Stimulated activated CD4-positive, alpha-beta T cell treated with anti-CD3 and anti-CD28 coated beads, Interleukin-4, amount 100 ng/mL, for 48 hours (primary cell): ENCODE measurements around the gene UTP14C.
"Not testable (repeated sequence)": the region's sequence is repeated elsewhere in the genome, so short reads cannot be mapped to it uniquely, and the experiment has no call there.

Experiments used
- DNase-seq, 2 donors: peaks; one replicate each; pipeline ENCODE4 v3.0.0-alpha.2; 2020; ENCODE audit warnings: low read depth in 2 of 2

UTP14C gene

DNA sequence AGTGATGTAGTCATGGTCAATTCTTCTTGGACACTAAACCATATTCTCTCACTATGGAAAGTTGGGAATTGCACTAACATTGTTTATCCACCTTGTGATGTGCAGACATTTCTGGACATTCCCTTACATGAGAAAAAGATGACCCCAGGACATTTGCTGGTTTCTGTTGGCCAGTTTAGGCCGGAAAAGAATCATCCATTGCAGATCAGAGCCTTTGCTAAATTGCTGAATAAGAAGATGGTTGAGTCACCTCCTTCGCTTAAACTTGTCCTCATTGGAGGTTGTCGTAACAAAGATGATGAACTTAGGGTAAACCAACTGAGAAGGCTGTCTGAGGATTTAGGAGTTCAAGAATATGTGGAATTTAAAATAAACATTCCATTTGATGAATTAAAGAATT lies at the start of gene UTP14C:
UTP14C (plus strand) TSS at position 211 of the 400 bp plus-strand sequence. CDS start 4,114 bp downstream, outside the sequence.
- no peak for DNase-seq

GRCh38 chr13:51976423-51976822 lies 48.1 kb upstream of the UTP14C start:
- no peak for DNase-seq

DNA sequence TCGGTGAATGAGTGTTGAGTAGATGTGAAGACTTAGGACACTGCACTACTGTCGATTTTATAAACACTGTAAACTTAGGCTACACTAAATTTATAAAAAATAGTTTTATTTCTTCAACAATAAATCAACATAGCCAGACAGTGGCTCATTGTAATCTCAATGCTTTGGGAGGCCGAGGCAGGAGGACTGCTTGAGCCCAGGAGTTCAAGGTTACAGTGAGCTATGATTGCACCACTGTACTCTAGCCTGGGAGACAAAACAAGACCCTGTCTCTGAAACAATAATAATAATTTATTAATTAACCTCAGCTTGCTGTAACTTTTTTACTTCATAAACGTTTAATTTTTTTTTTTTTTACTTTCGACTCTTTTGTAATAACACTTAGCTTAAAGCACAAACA lies 47.6 kb upstream of the UTP14C start:
- DNase-seq: no peak

GRCh38 chr13:51977625-51978024 lies 46.9 kb upstream of the UTP14C start:
- DNase-seq: no peak

DNA sequence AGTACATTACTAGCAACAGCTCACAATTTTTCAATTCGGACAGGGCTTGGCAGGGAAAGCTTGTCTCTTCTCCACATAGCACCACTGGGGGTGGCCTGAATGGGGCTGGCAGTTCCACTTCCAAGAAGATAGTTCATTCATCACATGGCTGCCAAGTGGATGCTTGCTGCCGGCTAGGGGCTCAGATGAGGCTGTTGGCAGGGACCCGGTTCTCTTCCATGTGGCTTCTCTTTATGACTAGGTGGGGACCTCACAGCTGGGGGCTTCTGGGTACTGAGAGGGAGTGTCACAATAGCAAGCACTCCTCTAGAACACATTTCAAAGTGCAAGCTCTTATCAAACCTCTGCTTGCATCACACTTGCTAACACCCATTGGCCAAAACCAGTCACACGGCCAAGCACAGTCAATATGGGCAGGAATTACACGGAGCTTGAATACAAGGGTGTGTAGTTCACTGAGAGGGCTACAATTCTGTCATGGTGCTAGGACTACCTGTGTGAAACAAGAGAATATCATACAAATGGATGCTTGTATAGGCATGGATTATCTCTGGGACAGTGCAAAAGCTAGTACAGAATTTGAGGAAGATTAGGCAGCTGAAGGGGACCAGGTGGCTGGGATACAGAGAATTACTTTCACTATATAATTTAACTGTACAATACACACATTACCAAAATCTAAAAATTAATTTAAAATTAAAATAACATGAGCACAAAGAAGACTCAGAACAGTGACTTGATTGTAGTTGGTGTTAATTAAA lies 45.5 kb upstream of the UTP14C start:
- DNase-seq: no peak

DNA sequence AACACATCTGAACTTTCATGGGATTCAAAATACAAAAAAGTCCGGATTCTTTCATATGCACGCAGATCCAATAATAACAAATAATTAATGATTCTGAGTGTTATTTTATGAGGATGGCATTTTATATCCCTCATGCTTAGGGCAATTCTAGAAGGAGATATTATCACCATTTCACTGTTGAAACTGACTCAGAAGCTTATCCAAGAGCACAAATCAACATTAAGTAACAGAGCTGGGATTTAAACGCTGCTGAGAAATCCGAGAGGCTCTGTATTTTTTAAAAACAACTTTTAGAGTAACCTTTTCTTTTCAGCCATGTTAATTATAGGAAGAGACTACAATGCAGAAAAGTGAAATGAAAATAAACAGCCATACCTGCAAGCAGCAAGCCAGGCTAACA lies 43.6 kb upstream of the UTP14C start:
- DNase-seq: no peak

DNA sequence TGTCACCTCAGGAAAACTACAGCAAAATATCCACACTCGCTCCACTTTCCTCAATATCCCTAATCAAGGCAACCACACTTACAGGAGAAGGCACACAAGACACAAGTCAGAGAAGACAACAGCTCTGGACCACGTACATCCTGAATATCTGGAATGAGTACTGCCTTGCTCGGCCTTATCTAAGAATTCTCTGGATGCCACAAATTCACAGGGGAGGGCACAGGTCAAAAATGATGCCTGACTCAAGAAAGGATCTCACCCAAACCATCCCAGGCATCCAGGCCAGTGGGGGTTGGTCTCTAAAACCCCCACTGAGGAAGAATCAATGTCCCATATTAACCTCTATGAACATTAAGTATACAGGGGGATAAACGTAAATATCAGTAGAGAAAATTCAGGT lies 43.1 kb upstream of the UTP14C start:
- DNase-seq: no peak

DNA sequence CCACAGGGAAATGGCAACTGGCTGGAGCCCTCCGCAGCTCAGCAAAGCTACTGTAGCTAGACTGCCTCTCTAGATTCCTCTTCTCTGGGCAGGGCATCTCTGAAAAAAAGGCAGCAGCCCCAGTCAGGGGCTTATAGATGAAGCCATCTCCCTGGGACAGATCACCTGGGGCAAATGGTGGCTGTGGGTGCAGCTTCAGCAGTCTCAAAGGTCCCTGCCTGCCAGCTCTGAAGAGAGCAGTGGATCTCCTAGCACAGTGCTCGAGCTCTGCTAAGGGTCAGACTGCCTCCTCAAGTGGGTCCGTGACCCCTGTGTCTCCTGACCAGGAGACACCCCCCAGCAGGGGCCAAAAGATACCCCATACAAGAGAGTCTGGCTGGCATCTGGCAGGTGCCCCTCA lies 41.2 kb upstream of the UTP14C start:
- not testable (repeated sequence) for DNase-seq

- DNase-seq: not testable (repeated sequence)
These were observed 39.6 kb upstream of the UTP14C start for GRCh38 chr13:51984904-51985303.

DNA sequence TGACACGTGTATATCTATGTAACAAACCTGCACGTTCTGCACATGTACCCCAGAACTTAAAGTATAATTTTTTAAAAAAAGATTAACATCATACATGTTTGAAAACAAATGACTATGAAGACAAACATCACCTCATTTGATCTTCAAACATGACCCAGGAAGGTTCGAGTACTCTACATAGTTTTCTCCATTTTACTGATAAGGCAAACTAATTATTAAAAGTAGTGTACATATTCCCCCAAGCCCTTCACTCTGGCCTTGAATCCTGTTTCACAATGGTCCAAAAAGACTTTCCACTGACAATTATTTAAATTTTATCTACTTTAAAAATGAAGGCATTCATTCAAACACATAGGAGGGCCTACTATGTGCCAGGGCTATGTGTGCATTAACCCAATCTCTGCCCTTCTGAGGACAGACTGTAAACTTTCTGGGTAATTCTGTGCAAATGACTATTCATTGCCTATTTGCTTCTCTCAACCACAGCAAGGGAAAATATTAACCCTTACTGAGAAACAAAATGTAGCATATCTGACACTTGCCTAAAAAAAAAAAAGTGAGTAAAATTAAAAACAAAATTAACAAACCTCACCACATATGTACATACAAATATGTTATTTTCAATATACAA lies 35.4 kb upstream of the UTP14C start:
- DNase-seq: no peak

GRCh38 chr13:51993713-51994112 lies 30.8 kb upstream of the UTP14C start:
- DNase-seq: no peak

DNA sequence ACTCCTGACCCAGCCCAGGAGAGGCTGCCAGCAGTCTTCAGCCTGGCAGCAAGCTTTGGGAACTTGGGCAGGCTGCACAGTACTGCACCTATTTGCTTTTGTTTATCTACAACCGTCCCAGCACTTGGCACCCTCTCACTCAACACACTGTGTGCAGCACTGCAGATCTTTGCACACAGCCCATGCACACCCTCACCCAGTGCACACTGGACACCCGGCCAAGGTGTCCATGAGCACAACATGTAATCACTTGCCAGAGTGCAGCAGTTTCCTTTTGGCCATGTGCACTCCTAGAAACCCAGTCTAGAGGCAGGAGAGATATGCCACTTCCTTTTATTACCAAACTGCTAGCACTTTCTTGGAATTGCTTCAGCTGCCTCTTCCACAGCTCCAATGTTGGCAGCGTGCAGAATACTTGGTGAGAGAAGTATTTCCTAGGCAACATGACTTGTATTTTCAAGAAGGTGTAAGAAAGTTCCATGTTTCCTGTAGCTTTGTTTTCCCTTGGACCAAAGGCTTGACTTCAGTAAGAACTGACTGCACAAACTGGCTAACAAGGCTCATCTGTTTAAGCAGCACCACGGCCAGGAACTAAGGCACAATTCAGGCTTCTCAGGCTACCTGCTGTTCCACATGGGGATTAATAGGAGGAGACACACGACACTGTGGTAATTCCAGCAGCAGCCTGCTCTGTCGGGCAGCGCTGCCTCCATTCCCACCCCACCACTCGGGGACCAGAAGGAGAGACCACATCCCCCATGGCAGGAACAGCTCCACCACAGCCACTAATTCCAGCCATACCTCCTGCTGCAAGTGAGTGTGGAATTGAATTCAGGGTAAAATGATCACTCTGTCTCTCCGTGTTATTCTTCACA lies 28.6 kb upstream of the UTP14C start:
- no peak for DNase-seq

- no peak for DNase-seq
These were observed 27.9 kb upstream of the UTP14C start for GRCh38 chr13:51996641-51997040.

- DNase-seq: no peak
These were observed 27.3 kb upstream of the UTP14C start for GRCh38 chr13:51997186-51997585.

DNA sequence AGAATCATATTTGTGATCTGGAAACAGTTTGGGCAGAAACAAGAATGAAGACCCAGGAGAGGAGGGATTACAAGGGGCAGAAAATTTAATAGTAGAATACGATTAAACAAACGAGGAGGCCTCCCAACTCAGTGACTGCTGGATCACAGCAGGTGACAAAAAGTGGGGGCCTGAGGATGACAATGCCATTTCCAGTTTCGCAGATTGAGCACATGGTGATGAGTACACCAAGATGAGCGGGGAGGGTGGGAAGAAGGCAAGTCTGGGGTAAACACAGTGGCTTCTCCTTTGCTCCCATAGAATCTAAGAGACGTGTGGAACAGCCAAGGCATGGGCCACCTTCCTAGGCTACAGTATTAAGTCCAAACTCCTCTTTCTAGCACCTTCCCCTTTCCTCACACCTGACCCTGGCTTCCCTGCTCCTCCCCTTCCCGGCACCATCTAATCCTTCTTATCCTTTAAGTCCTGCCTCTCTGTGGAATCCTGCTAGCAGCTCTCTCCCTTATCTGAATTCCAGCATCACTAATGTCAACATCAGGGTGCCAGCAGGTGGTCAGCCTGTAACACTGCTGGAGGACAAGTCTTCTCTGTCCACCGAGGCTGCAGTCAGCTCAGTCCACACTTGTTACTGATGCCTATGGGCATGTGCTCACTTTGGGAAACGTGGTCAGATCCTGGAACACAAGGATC lies 26.7 kb upstream of the UTP14C start:
- DNase-seq: no peak

- no peak for DNase-seq
These were observed 25.6 kb upstream of the UTP14C start for GRCh38 chr13:51998723-51999509.

DNA sequence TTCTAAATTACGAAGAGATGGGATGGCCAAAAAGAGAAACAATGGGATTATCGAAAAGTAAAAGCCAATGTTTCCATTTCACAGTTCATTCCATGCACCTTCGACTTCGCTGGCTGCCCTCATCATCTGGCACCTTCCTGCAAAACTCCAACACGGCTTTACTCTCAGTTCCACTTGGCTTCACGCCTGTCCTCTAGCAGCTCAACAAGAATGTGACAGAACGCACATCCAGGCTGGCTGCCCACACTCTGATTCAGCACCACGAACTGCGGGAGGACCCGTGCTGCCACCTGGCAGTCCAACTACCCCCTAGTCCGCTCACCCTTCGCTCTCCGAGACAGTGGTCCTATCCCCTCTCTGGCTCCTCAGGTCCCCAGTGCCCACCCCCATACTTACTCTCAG lies 25.0 kb upstream of the UTP14C start:
- DNase-seq: no peak

- no peak for DNase-seq
These were observed 24.6 kb upstream of the UTP14C start for GRCh38 chr13:51999921-52000320.

DNA sequence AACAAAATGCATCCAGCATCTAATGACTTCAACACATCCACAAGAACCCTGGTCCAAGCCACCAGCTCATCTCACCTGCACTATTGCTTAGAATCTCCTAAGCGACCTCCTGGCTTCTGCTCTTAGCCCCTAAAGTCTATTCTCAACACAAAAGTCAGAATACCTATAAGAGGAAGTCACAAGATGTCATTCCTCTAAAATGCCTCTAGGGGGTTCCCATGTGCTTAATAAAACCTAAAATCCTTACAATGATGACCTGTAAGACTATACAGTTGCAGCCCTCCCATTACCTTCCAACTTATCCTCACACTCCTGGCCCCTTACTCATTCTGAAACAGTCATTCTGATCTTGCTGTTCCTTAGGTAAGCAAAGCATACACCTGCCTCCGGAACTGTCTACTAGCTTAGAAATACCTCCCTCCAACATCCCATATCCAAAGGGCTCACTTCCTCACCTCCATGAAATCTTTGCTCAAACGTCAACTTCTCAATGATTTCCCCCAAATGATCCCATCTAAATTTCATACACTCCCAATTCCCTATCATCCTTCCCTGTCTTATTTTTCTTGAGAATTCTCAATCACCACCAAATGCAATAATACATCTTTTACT lies 23.3 kb upstream of the UTP14C start:
- no peak for DNase-seq

- DNase-seq: no peak
These were observed 22.1 kb upstream of the UTP14C start for GRCh38 chr13:52002361-52002760.

GRCh38 chr13:52003541-52003940 lies 20.9 kb upstream of the UTP14C start:
- no peak for DNase-seq
